HCT116 (cell line): ENCODE measurements around the gene UBR3. TPM values are rescaled to one million over a fixed set of nuclear protein-coding genes. Genes with fewer than 3 reads are reported as not detected.

Source experiments
- ATAC-seq: fragments of 200-7000 bp; cut with Tn5 transposase; 2 replicates; pipeline ENCODE4 v1.9.1; 2020; ENCODE audit warnings: mild to moderate bottlenecking, moderate library complexity
- BruUV-seq: library from RNA; stranded (reverse); fragments of 400-500 nt; replicated peaks from 2 replicates; lab custom pipeline; 2021; lab: Mats Ljungman, UMichigan
- CTCF ChIA-PET: fragments of 300-600 bp; sonication (Branson Sonifier 250); formaldehyde crosslinking; loops from one replicate; lab custom pipeline; 2021; ENCODE audit warnings: antibody characterized with exemption; lab: Charles Lee
- POLR2A ChIA-PET: fragments of 300-600, 350-600 bp; sonication (Branson Sonifier 250); formaldehyde crosslinking; loops from one replicate; lab custom pipeline; 2021; ENCODE audit warnings: antibody characterized with exemption; lab: Charles Lee
- RAD21 ChIA-PET, 2 experiments: fragments of 300-600 bp; sonication (Branson Sonifier 250); formaldehyde crosslinking; loops; one replicate each; lab custom pipeline; 2023; ENCODE audit warnings: low total read pairs in 2 of 2; ENCODE audit not compliant: uncharacterized antibody in 2 of 2, unreplicated experiment in 2 of 2, low non-redundant PET in 1 of 2; lab: Charles Lee
- DNase-seq: peaks from one replicate; pipeline ENCODE4 v3.0.0-alpha.2; 2010; ENCODE audit warnings: low read depth, low spot score
- H2AFZ ChIP-seq: fragments of 200-600 bp; shearing (Covaris generic), sonication (generic); 2 replicates; pipeline ENCODE4 v1.6.1; 2017; ENCODE audit warnings: low read depth, mixed run types, mixed read lengths, antibody characterized with exemption, low read length; ENCODE audit not compliant: poor library complexity, severe bottlenecking
- H3K27ac ChIP-seq: 2 replicates; pipeline ENCODE4 v1.5.1; 2012; ENCODE audit warnings: low read depth, low read length
- H3K27me3 ChIP-seq: fragments of 200-600 bp; sonication (generic); 2 replicates; pipeline ENCODE4 v1.6.1; 2016; ENCODE audit warnings: mixed run types, low read length, mixed read lengths; ENCODE audit not compliant: insufficient read depth
- H3K36me3 ChIP-seq, 2 experiments: fragments of 200-500 bp in 1 of 2; fragments of 200-600 bp in 1 of 2; sonication (Bioruptor generic) in 1 of 2; sonication (generic) in 1 of 2; 2 replicates each; pipeline versions ENCODE4 v1.5.1 to v1.6.1; 2014 to 2016; ENCODE audit warnings: low read length in 2 of 2, inconsistent platforms in 1 of 2, mixed read lengths in 1 of 2, mixed run types in 1 of 2; ENCODE audit not compliant: insufficient read depth in 2 of 2, control insufficient read depth in 1 of 2
- H3K4me1 ChIP-seq, 2 experiments: fragments of 200-600 bp in 1 of 2; sonication (generic) in 1 of 2; 2 replicates each; pipeline versions ENCODE4 v1.5.1 to v1.6.1; 2012 to 2017; ENCODE audit warnings: low read length in 2 of 2, inconsistent platforms in 1 of 2, mild to moderate bottlenecking in 1 of 2, mixed read lengths in 1 of 2, mixed run types in 1 of 2, moderate library complexity in 1 of 2; ENCODE audit not compliant: insufficient read depth in 2 of 2, control insufficient read depth in 1 of 2
- H3K4me2 ChIP-seq: fragments of 200-600 bp; sonication (generic); 2 replicates; pipeline ENCODE4 v1.6.1; 2017; ENCODE audit warnings: mixed run types, low read length, mixed read lengths
- H3K4me3 ChIP-seq, 2 experiments: fragments of 200-600 bp in 1 of 2; sonication (generic) in 1 of 2; replicated peaks in 1 of 2; 2 replicates each; pipeline ENCODE4 v1.5.1; 2011 to 2016; ENCODE audit warnings: low read length in 2 of 2, control low read depth in 1 of 2, low read depth in 1 of 2, mild to moderate bottlenecking in 1 of 2, mixed read lengths in 1 of 2, mixed run types in 1 of 2
- H3K79me2 ChIP-seq: fragments of 200-600 bp; sonication (generic); 2 replicates; pipeline ENCODE4 v1.6.1; 2017; ENCODE audit warnings: mild to moderate bottlenecking, mixed run types, low read length, moderate library complexity, mixed read lengths; ENCODE audit not compliant: insufficient read depth
- H3K9ac ChIP-seq: fragments of 200-600 bp; sonication (generic); 2 replicates; pipeline ENCODE4 v1.6.1; 2016; ENCODE audit warnings: low read length, mixed read lengths
- H3K9me2 ChIP-seq: fragments of 200-600 bp; sonication (generic), shearing (Covaris generic); 2 replicates; pipeline ENCODE4 v1.6.1; 2017; ENCODE audit warnings: mixed run types, mild to moderate bottlenecking, moderate library complexity; ENCODE audit not compliant: insufficient read depth
- H3K9me3 ChIP-seq, 2 experiments: fragments of 200-500 bp in 1 of 2; fragments of 200-600 bp in 1 of 2; sonication (Bioruptor generic) in 1 of 2; sonication (generic) in 1 of 2; 2 replicates each; pipeline ENCODE4 v1.6.1; 2014 to 2017; ENCODE audit warnings: low read length in 2 of 2, mixed read lengths in 2 of 2, inconsistent platforms in 1 of 2, low read depth in 1 of 2, mild to moderate bottlenecking in 1 of 2, mixed run types in 1 of 2, moderate library complexity in 1 of 2; ENCODE audit not compliant: control insufficient read depth in 1 of 2, insufficient read depth in 1 of 2
- H4K20me1 ChIP-seq: fragments of 200-600 bp; sonication (generic), shearing (Covaris generic); 2 replicates; pipeline ENCODE4 v1.6.1; 2017; ENCODE audit warnings: mixed run types, mild to moderate bottlenecking, moderate library complexity; ENCODE audit not compliant: insufficient read depth
- CBX3 ChIP-seq: IDR thresholded peaks from 2 replicates; pipeline ENCODE4 v1.6.1; 2012; ENCODE audit warnings: low read depth
- CEBPB ChIP-seq: IDR thresholded peaks from 2 replicates; pipeline ENCODE4 v1.6.1; 2012; ENCODE audit warnings: low read depth
- CTCF ChIP-seq, 3 experiments: fragments of 200-600 bp in 1 of 3; sonication (generic) in 1 of 3; IDR thresholded peaks in 2 of 3; conservative IDR thresholded peaks in 1 of 3; 2 replicates each; pipeline ENCODE4 v1.5.1; 2012 to 2017; ENCODE audit warnings: low read depth in 2 of 3, low read length in 2 of 3, antibody characterized with exemption in 1 of 3, borderline replicate concordance in 1 of 3, control low read depth in 1 of 3, mild to moderate bottlenecking in 1 of 3, mixed read lengths in 1 of 3, mixed run types in 1 of 3, moderate library complexity in 1 of 3; ENCODE audit not compliant: insufficient read depth in 1 of 3
- ELF1 ChIP-seq: IDR thresholded peaks from 2 replicates; pipeline ENCODE4 v1.6.1; 2012; ENCODE audit warnings: low read depth, borderline replicate concordance
- EZH2phosphoT487 ChIP-seq: fragments of 200-600 bp; IDR thresholded peaks from 2 replicates; pipeline ENCODE4 v1.6.1; 2018; ENCODE audit warnings: antibody characterized with exemption, borderline replicate concordance
- FOSL1 ChIP-seq: IDR thresholded peaks from 2 replicates; pipeline ENCODE4 v1.6.1; 2012; ENCODE audit warnings: low read depth
- JUND ChIP-seq: IDR thresholded peaks from 2 replicates; pipeline ENCODE4 v1.6.1; 2012
- POLR2AphosphoS5 ChIP-seq: IDR thresholded peaks from 2 replicates; pipeline ENCODE4 v1.6.1; 2011; ENCODE audit warnings: mild to moderate bottlenecking, low read depth, low read length, moderate library complexity
- SP1 ChIP-seq: IDR thresholded peaks from 2 replicates; pipeline ENCODE4 v1.6.1; 2012; ENCODE audit warnings: low read depth
- SRF ChIP-seq: IDR thresholded peaks from 2 replicates; pipeline ENCODE4 v1.6.1; 2012; ENCODE audit warnings: low read depth
- ZBTB33 ChIP-seq: IDR thresholded peaks from 2 replicates; pipeline ENCODE4 v1.6.1; 2011; ENCODE audit warnings: mild to moderate bottlenecking, low read length, moderate library complexity; ENCODE audit not compliant: insufficient replicate concordance; ENCODE audit errors: extremely low read depth
- ZFX ChIP-seq: fragments of 450-650 bp; IDR thresholded peaks from 2 replicates; pipeline ENCODE4 v1.6.1; 2017
- intact Hi-C: fragments of 100-400 bp; cut with micrococcal nuclease; formaldehyde crosslinking; loops from 2 replicates; pipeline ENCODE4 v1.10.0; 2022
- total RNA-seq: library from RNA; stranded (reverse); gene quantifications from one replicate; pipeline ENCODE4 v1.2.1, GENCODE V29; 2021; ENCODE audit not compliant: unreplicated experiment

UBR3 gene
- total RNA-seq, 1 experiment from 2014 or later: 29.5 TPM

- DNase-seq: no peak
These were observed 138.2 kb downstream of the UBR3 start for GRCh38 chr2:169965495-169965894.

GRCh38 chr2:169966454-169966853 is 139.2 kb downstream of the UBR3 start:
- H3K27ac ChIP-seq: no peak overlapping the region
- TF ChIP-seq ZFX (no peak), SP1 (no peak), FOSL1 (no peak), POLR2AphosphoS5 (no peak), CBX3 (no peak), CEBPB (no peak), CTCF (IDR thresholded peaks at IDR 0.05 in 2 of 3, conservative IDR thresholded peaks at IDR 0.05 in 1 of 3; ENCODE audit: borderline replicate concordance in 1 of 3, insufficient read depth in 1 of 3, low read depth in 2 of 3, low read length in 2 of 3) (no peak)
- no peaks in the 10 kb centered on the region for H3K4me1 ChIP-seq
- no peak for DNase-seq
- H3K27me3 ChIP-seq: no peaks in the 10 kb centered on the region
- no peak for ATAC-seq
- ChIA-PET CTCF (no interaction called here), POLR2A (no interaction called here), RAD21 (no interaction called here)
- no peaks in the 10 kb centered on the region for H3K9me3 ChIP-seq
- H3K4me2 ChIP-seq: no peak overlapping the region
- H4K20me1 ChIP-seq: no peaks in the 10 kb centered on the region
- intact Hi-C loops: no loop called here
- H2AFZ ChIP-seq: no peak overlapping the region
- H3K4me3 ChIP-seq: no peak overlapping the region
- H3K36me3 ChIP-seq: no peaks in the 10 kb centered on the region; a peak in 1 of 4 replicates
- BruUV-seq: no TSS peak
- H3K9ac ChIP-seq: no peak overlapping the region
- H3K79me2 ChIP-seq: no peaks in the 10 kb centered on the region
- H3K9me2 ChIP-seq: no peaks in the 10 kb centered on the region

More at GRCh38 chr2:169965495-169965894, 138.2 kb downstream of the UBR3 start:
- POLR2A ChIA-PET: no interaction called here
- intact Hi-C loops: no loop called here
- Histone ChIP-seq H3K79me2 (no peaks in the 10 kb centered on the region), H3K27ac (no peak overlapping the region), H3K4me3 (no peak overlapping the region), H3K9me3 (no peaks in the 10 kb centered on the region), H4K20me1 (no peaks in the 10 kb centered on the region), H3K36me3 (no peaks in the 10 kb centered on the region; a peak in 1 of 4 replicates), H3K4me2 (no peak overlapping the region), H2AFZ (no peak overlapping the region), H3K4me1 (no peaks in the 10 kb centered on the region), H3K27me3 (no peaks in the 10 kb centered on the region), H3K9ac (no peak overlapping the region), H3K9me2 (no peaks in the 10 kb centered on the region)
- ATAC-seq: no peak
- CTCF ChIA-PET: no interaction called here
- RAD21 ChIA-PET: no interaction called here
- TF ChIP-seq ELF1 (no peak), SRF (no peak), JUND (no peak), CEBPB (no peak), EZH2phosphoT487 (no peak), ZBTB33 (no peak)
- BruUV-seq: no TSS peak
